Mesenchymal stem cell (in vitro differentiated cells and primary cell): ENCODE results near the gene HNF1A.

ENCODE experiments used
- DNase-seq: peaks from one replicate; pipeline ENCODE4 v3.0.0-alpha.2; 2013
- H2AFZ ChIP-seq: one replicate; pipeline ENCODE4 v1.6.1; 2013; ENCODE audit warnings: low read depth, mild to moderate bottlenecking, control low read depth, inconsistent platforms, low read length, moderate library complexity
- H2AK5ac ChIP-seq: 2 replicates; pipeline ENCODE4 v1.6.1; 2013; ENCODE audit warnings: low read length, moderate library complexity, mild to moderate bottlenecking, inconsistent platforms; ENCODE audit not compliant: severe bottlenecking
- H2BK120ac ChIP-seq: one replicate; pipeline ENCODE4 v1.6.1; 2013; ENCODE audit warnings: low read depth, mild to moderate bottlenecking, inconsistent platforms, low read length, moderate library complexity
- H2BK12ac ChIP-seq, 2 experiments: one replicate each; pipeline ENCODE4 v1.6.1; 2013; ENCODE audit warnings: inconsistent platforms in 2 of 2, low read length in 2 of 2, mild to moderate bottlenecking in 2 of 2, moderate library complexity in 2 of 2, control low read depth in 1 of 2
- H2BK15ac ChIP-seq: one replicate; pipeline ENCODE4 v1.6.1; 2013; ENCODE audit warnings: mild to moderate bottlenecking, low read depth, inconsistent platforms; ENCODE audit not compliant: poor library complexity, severe bottlenecking
- H2BK5ac ChIP-seq: 2 replicates; pipeline ENCODE4 v1.6.1; 2013; ENCODE audit warnings: low read depth, mild to moderate bottlenecking, low read length, control low read depth, inconsistent platforms; ENCODE audit not compliant: poor library complexity, severe bottlenecking
- H3K14ac ChIP-seq, 2 experiments: one replicate each; pipeline ENCODE4 v1.6.1; 2013; ENCODE audit warnings: inconsistent platforms in 2 of 2, low read length in 2 of 2, control low read depth in 1 of 2, mild to moderate bottlenecking in 1 of 2, moderate library complexity in 1 of 2
- H3K18ac ChIP-seq, 2 experiments: one replicate each; pipeline ENCODE4 v1.6.1; 2013; ENCODE audit warnings: inconsistent platforms in 2 of 2, low read length in 2 of 2, control low read depth in 1 of 2, low read depth in 1 of 2, mild to moderate bottlenecking in 1 of 2
- H3K23ac ChIP-seq, 2 experiments: one replicate each; pipeline ENCODE4 v1.6.1; 2013; ENCODE audit warnings: inconsistent platforms in 2 of 2, low read length in 2 of 2, mild to moderate bottlenecking in 2 of 2, moderate library complexity in 2 of 2, control low read depth in 1 of 2
- H3K27ac ChIP-seq: 2 replicates; pipeline ENCODE4 v1.5.1; 2013; ENCODE audit warnings: mild to moderate bottlenecking, moderate library complexity, low read length, control low read depth, inconsistent platforms; ENCODE audit not compliant: poor library complexity, severe bottlenecking
- H3K27me3 ChIP-seq, 2 experiments: 2 replicates each; pipeline versions ENCODE4 v1.6.1 to v1.7.0; 2013; ENCODE audit warnings: low read length in 2 of 2, mild to moderate bottlenecking in 2 of 2, moderate library complexity in 2 of 2, control low read depth in 1 of 2, inconsistent platforms in 1 of 2; ENCODE audit not compliant: control insufficient read depth in 1 of 2, insufficient read depth in 1 of 2
- H3K36me3 ChIP-seq, 2 experiments: 2 replicates each; pipeline versions ENCODE4 v1.6.1 to v1.7.0; 2013; ENCODE audit warnings: low read length in 2 of 2, control low read depth in 1 of 2, inconsistent platforms in 1 of 2, low read depth in 1 of 2, mild to moderate bottlenecking in 1 of 2; ENCODE audit not compliant: insufficient read depth in 2 of 2, control insufficient read depth in 1 of 2
- H3K4ac ChIP-seq, 2 experiments: one replicate each; pipeline ENCODE4 v1.6.1; 2013; ENCODE audit warnings: inconsistent platforms in 2 of 2, low read length in 2 of 2, mild to moderate bottlenecking in 2 of 2, moderate library complexity in 2 of 2, control low read depth in 1 of 2, low read depth in 1 of 2
- H3K4me1 ChIP-seq: 2 replicates; pipeline ENCODE4 v1.6.1; 2013; ENCODE audit warnings: low read depth, low read length, control low read depth; ENCODE audit not compliant: control insufficient read depth, insufficient read depth
- H3K4me2 ChIP-seq: 2 replicates; pipeline ENCODE4 v1.6.1; 2013; ENCODE audit warnings: low read length, mild to moderate bottlenecking, inconsistent platforms; ENCODE audit not compliant: poor library complexity, severe bottlenecking
- H3K4me3 ChIP-seq, 2 experiments: 2 replicates each; pipeline versions ENCODE4 v1.5.1 to v1.7.0; 2013; ENCODE audit warnings: low read length in 2 of 2, mild to moderate bottlenecking in 2 of 2, control low read depth in 1 of 2, low read depth in 1 of 2; ENCODE audit not compliant: insufficient read depth in 1 of 2
- H3K79me1 ChIP-seq: replicated peaks from 2 replicates; pipeline ENCODE4 v1.6.1; 2013; ENCODE audit warnings: mild to moderate bottlenecking, control low read depth, low read length, inconsistent platforms; ENCODE audit not compliant: poor library complexity, severe bottlenecking
- H3K9ac ChIP-seq: 2 replicates; pipeline ENCODE4 v1.7.0; 2013; ENCODE audit warnings: mild to moderate bottlenecking, low read length, moderate library complexity
- H3K9me3 ChIP-seq: 2 replicates; pipeline ENCODE4 v1.7.0; 2013; ENCODE audit warnings: mild to moderate bottlenecking, low read length; ENCODE audit not compliant: control insufficient read depth
- H4K8ac ChIP-seq: one replicate; pipeline ENCODE4 v1.6.1; 2013; ENCODE audit warnings: inconsistent platforms, mild to moderate bottlenecking, low read length, moderate library complexity
- H4K91ac ChIP-seq: one replicate; pipeline ENCODE4 v1.6.1; 2013; ENCODE audit warnings: mild to moderate bottlenecking, low read length, inconsistent platforms
- WGBS: methylation state at CpG from one replicate; pipeline ENCODE4 v1.1.7; 2013; ENCODE audit warnings: mixed read lengths; 5-methylcytosine and 5-hydroxymethylcytosine counted together

HNF1A gene

GRCh38 chr12:120989687-120990086 lies 11.3 kb downstream of the HNF1A start:
- Histone ChIP-seq H3K4me1 (no peaks in the 10 kb centered on the region), H3K36me3 (no peaks in the 10 kb centered on the region), H3K9me3 (no peaks in the 10 kb centered on the region), H3K4me3 (no peak overlapping the region), H2BK12ac (no peak overlapping the region), H3K27me3 (peaks cover 25 to 42% of the 10 kb centered on the region in 2 experiments), H3K9ac (no peak overlapping the region), H4K8ac (no peak overlapping the region), H3K27ac (no peak overlapping the region), H2AFZ (no peak overlapping the region), H3K18ac (no peak overlapping the region), H2BK120ac (no peak overlapping the region), H3K4me2 (no peak overlapping the region), H3K4ac (no peak overlapping the region), H2BK5ac (no peak overlapping the region), H2BK15ac (no peak overlapping the region), H3K14ac (no peak overlapping the region), H2AK5ac (no peak overlapping the region), H3K79me1 (no peaks in the 10 kb centered on the region), H3K23ac (no peak overlapping the region), H4K91ac (no peak overlapping the region)
- 77% methylated on average over 3 of the region's 3 CpGs for WGBS
- no peak for DNase-seq

GRCh38 chr12:120990487-120991055 lies 12.2 kb downstream of the HNF1A start:
- H3K9ac ChIP-seq, result no peak overlapping the region
- H4K8ac ChIP-seq, result no peak overlapping the region
- H3K27me3 ChIP-seq, result peaks cover 32 to 50% of the 10 kb centered on the region in 2 experiments
- no peaks in the 10 kb centered on the region for H3K4me1 ChIP-seq
- no peak overlapping the region for H2BK120ac ChIP-seq
- no peak overlapping the region for H3K4me2 ChIP-seq
- WGBS, result 88% methylated on average over 1 of the region's 2 CpGs
- H3K23ac ChIP-seq, result no peak overlapping the region
- no peak overlapping the region for H3K4ac ChIP-seq
- no peak overlapping the region for H2BK5ac ChIP-seq
- H2BK12ac ChIP-seq, result no peak overlapping the region
- H2BK15ac ChIP-seq, result no peak overlapping the region
- H2AFZ ChIP-seq, result no peak overlapping the region
- H3K4me3 ChIP-seq, result no peak overlapping the region
- no peaks in the 10 kb centered on the region for H3K36me3 ChIP-seq
- no peak overlapping the region for H3K27ac ChIP-seq
- no peak overlapping the region for H4K91ac ChIP-seq
- H3K79me1 ChIP-seq, result no peaks in the 10 kb centered on the region
- no peak overlapping the region for H3K18ac ChIP-seq
- no peak overlapping the region for H2AK5ac ChIP-seq
- no peak for DNase-seq
- no peak overlapping the region for H3K14ac ChIP-seq
- H3K9me3 ChIP-seq, result no peaks in the 10 kb centered on the region

DNA sequence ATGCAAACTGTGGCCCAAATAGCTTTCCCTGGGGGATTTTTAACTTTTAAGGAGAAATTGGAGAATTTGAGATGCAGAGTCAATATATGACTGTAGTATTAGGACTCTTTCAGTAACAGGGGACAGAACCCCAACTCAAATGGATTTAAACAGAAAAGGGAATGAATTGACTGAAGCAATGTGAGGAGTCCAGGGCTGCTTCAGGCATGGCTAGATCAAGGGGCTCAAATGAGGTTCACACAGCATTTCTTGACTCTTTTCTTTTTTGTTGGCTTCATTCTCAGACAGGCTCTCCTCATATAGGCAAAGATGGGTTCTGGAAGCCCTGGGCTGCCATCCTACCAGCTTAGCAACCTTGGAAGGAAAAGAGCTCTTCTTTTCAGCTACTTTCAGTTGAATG lies 13.6 kb downstream of the HNF1A start:
- Histone ChIP-seq H3K27me3 (peaks cover 35 to 64% of the 10 kb centered on the region in 2 experiments), H3K27ac (no peak overlapping the region), H2BK12ac (no peak overlapping the region), H4K8ac (no peak overlapping the region), H2BK120ac (no peak overlapping the region), H3K9ac (no peak overlapping the region), H3K14ac (no peak overlapping the region), H3K4me3 (no peak overlapping the region), H4K91ac (no peak overlapping the region), H3K36me3 (no peaks in the 10 kb centered on the region), H2BK5ac (no peak overlapping the region), H3K4me2 (no peak overlapping the region), H3K9me3 (no peaks in the 10 kb centered on the region), H3K18ac (no peak overlapping the region), H2AFZ (no peak overlapping the region), H3K4ac (no peak overlapping the region), H3K23ac (no peak overlapping the region), H3K79me1 (no peaks in the 10 kb centered on the region), H2BK15ac (no peak overlapping the region), H3K4me1 (no peaks in the 10 kb centered on the region), H2AK5ac (no peak overlapping the region)
- DNase-seq, result no peak

DNA sequence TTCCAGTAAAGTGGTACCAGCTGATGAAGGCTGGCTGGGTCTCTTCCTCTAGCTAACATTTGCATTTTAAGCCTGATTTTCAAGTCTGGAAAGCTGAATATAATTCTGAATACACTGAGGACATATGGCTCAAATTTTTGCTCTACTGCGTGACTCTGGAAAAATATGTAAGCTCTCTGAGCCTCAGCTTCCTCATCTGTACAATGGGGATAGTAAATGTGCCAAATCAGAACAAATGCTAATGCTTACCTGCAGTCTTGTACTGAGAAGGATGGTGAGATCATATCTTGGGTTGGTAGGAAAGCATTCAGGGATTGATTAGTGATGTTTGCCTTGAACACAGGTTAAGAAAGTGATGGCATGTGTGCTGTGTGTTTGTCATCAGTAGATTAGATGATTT lies 14.6 kb downstream of the HNF1A start:
- Histone ChIP-seq H2AK5ac (no peak overlapping the region), H3K9ac (no peak overlapping the region), H3K4me2 (no peak overlapping the region), H3K79me1 (no peaks in the 10 kb centered on the region), H4K91ac (no peak overlapping the region), H3K14ac (no peak overlapping the region), H3K4me1 (no peaks in the 10 kb centered on the region), H3K4me3 (no peak overlapping the region), H3K23ac (no peak overlapping the region), H3K36me3 (no peaks in the 10 kb centered on the region), H2AFZ (no peak overlapping the region), H3K27ac (no peak overlapping the region), H2BK15ac (no peak overlapping the region), H3K18ac (no peak overlapping the region), H4K8ac (no peak overlapping the region), H2BK5ac (no peak overlapping the region), H2BK12ac (no peak overlapping the region), H3K27me3 (peaks cover 35 to 73% of the 10 kb centered on the region in 2 experiments), H2BK120ac (no peak overlapping the region), H3K4ac (no peak overlapping the region), H3K9me3 (no peaks in the 10 kb centered on the region)
- 100% methylated on average over 1 of the region's 1 CpG for WGBS
- DNase-seq, result no peak
